Measurements from ENCODE around the gene CCL4.
"Not testable (repeated sequence)": the region's sequence is repeated elsewhere in the genome, so short reads cannot be mapped to it uniquely, and the experiment has no call there.

The CCL4 gene

DNA sequence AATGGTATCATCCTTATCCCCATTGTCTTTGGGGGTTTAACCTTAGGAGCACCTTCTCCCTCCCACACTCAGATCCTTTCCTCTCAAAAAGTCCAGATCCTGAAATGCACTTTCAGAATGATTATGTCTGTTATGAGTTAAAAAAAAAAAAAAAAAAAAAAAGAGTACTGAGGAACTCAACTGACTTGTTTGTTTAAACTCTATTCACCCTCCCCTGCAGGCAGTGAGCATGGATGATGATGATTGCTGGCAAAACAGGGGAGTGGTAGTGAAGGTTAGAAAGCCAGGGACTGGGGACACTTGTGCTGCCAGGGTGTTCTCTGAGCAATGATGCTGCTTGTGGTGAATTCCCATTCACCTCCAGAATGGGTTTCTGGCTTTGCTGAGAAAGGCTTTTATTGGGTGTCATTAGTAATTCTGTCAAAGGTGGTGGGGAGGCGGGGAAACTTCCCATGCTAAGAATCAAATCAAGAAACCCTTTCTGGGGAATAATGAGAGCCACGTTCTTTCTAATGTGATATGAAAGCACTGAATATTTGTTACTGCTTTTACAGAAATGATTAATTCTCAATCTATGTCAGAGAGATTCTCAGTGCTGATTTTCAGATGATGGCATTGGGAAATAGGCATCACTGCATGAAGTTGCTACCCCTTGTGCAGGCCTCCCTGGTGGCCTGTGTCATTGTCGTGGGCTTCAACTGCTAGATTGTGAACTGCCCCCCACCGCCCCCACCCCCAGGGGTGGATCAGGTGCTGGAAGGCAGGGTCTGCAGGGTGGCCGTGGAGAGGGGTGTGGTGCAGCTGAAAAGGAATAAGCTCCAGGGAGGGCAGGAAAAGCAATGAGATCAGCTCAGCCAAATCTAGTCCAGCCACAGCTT, 14.1 kb downstream of the CCL4 start:
- DNase-seq (ENCODE audit: low spot score) = no peak

DNA sequence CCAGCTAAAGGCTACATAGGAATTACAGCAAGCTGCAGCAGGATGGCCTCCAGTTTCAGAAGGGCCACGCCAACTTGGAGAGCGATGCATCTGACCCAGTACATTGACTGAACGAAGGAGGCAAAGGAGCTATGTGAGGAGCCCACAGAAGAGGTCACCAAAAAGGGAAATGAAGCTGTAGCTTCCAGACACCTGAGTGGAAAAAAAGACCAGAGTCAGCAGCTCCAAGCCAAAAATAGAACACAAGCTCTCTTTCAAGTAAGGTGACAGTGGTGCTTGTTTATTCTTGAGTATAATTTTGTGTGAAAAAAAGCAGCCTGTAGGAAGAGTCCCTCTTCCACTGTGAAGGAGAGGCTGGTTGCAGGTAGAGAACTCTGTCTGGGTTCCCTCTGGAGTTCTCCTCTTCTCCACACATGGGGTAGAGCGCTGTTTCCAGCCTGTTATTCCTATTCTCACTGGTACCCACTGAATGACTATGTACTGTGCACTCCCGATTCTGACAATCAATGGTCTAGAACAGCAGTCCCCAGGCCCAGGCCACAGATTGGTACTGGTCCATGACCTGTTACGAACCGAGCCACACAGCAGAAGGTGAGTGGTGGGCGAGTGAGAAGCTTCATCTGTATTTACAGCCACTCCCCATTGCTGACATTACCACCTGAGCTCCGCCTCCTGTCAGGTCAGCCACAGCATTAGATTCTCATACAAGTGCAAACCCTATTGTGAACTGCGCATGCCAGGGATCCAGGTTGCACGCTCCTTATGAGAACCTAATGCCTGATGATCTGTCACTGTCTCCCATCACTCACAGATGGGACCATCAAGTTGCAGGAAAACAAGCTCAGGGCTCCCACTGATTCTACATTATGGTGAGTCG, 15.1 kb downstream of the CCL4 start:
- DNase-seq (ENCODE audit: low spot score) = no peak

DNA sequence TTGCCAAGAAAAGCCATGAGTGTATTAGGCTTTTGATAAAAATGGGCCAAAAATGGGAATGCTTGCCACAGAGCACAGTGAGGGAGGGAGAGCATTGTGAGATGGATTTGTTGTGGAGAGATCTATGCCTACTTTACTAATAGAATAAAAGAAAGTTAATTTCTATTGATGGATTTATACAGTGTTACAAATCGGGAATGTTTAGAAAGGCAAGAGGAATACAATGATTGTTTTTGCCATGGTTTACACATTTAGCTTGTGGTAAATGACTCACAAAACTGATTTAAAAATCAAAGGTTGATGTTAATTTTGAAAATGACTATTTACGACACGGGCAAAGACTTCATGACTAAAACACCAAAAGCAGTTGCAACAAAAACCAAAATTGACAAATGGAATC, 16.6 kb downstream of the CCL4 start:
- DNase-seq (ENCODE audit: low spot score) = no peak

DNA sequence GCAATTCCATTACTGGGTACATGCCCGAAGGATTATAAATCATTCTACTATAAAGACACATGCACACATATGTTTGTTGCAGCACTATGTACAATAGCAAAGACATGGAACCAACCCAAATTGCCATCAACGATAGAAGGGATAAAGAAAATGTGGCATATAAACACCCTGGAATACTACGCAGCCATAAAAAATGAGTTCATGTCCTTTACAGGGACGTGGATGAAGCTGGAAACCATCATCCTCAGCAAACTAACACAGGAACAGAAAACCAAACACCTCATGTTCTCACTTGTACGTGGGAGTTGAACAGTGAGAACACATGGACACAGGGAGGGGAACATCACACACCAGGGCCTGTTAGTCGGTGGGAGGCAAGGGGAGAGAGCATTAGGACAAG, 17.5 kb downstream of the CCL4 start:
- not testable (repeated sequence) for DNase-seq (ENCODE audit: low spot score)

DNA sequence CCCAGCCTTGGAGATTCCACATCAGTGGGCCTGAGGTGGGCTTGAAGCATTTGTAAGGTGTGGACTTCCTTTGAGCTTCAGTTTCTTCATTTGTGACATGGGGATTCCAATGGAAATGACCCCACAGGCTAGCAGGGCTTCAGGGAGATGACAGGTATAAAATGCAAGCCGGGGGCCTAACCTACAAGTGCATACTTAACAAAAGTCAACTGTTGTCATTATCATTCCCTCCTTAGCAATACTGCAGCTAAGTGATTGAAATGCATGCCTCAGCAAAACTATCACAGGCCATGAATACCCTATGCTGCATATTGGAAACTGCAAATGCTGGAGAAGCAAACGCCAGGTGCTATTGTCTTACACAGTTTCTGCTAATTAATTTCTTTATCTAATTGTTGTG, 19.8 kb downstream of the CCL4 start:
- no peak for DNase-seq (ENCODE audit: low spot score)

DNA sequence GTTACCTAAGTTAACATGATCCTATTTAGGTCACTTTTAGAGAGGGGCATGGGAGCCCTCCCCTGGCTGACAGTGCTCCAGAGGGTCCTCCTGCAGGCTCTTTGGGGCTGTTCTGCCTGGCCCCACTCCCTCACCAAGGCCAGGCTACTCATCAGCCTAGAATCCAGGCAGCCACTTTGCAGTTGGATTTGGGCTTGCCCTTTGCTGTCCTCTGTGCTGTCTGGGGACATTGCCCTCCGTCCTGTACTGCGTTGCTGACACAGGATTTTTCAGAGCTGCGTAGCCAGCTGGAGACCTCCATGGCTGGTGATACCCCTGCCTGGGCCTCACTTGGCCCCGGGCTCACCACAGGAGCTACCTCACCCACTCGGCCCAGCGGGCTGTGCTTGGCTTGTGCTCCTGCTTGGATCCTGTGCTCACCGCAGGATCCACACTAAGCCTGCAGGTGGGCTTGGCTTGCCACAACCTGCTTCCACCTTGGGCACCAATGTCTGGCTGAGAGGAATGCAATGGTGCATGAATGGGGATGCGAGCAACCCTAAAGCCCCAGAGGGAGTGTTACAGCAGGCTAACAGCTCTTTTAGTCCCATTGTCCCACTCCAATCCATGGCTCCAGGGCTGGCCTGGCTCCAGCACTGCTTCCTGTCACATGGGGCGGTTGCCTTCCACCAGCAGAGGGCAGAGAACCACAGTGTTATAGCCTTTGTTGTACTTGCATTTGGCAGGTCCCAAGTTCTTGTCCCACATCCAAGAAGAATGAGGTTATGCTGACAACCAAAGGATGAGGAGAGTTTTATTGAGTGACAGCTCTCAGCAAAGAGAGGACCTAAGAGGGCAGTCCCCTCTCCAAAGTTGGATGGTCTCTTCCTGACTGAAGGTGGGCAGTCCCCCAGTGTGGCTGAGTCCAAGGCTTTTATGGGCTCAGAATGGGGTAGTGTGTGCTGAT, 21.5 kb downstream of the CCL4 start:
- DNase-seq (ENCODE audit: low spot score) = no peak

DNA sequence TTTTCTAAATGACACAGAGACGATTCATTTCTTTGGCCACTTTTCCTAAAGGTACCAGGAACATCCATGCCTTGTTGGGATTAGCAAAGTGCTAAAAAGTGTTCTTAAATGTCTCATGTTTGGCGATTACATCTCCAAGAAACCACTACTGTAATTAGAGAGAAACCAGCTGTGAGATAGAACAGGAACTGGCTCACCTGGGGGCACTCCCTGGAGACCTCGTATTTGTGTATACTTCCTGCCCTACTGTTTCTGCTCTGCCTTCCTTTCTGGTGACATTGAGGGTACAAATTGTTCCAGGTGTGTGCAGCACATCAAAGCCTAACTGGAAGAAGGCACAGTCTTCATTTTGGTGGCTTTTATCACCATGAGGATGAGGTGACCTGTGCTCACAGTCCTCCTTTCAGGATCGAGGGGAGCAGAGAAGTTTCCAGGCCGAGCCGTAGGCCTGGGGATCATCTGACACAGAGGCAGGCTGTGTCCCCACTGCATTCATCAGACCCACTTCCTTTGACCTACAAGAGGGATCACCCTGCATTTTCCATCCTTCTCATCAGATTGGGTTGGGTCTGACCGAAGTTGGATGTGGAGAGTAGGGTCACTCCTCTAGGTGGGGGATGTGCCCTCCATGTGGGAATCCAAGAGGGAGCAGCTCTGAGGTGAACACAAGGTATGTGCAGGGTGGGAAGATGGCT, 23.7 kb downstream of the CCL4 start:
- DNase-seq (ENCODE audit: low spot score) = no peak

DNA sequence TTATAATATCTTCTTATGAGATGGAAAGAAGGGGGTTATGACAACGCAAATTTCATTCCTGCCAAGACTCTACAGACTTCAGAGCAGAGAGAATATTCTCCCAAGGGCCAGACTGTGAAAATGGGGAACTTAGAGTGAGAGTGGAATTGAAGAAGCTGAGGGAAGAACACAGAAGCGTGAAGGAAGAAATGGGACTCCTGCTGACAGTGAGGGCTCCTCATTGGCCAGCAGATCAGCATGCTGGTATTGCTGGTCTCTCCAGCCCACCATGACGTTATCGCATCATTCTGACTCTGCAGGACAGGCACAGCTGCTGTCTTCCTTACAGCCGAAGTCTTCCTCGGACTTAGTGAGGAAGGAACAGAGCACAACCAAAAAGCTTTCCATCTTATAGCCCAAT, 24.3 kb downstream of the CCL4 start:
- no peak for DNase-seq (ENCODE audit: low spot score)

DNA sequence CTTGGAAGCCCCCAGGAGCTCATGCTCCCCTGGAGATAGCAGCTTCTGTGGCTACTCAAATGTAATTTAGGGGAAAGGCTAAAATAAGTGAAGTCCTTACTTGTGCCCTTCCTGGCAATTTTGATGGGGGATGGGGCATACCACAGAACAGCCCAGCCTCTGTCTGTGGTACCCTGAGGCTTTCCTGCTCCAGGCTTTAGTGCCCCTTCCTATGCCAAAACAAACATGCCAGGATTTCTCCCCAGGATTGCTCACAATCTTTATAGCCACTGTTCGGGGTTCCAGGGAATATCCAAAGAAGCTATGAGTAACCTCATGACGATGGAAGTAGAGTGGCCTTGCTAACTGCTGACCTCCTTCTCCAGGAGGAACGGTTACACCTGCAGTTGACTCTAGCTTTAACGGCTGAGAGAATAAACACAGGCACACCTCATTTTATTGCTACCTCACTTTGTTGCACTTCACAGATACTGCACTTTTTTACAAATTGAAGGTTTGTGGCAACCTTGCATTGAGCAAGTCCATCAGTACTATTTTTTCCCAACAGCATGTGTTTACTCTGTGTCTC, 24.9 kb downstream of the CCL4 start:
- no peak for DNase-seq (ENCODE audit: low spot score)

DNA sequence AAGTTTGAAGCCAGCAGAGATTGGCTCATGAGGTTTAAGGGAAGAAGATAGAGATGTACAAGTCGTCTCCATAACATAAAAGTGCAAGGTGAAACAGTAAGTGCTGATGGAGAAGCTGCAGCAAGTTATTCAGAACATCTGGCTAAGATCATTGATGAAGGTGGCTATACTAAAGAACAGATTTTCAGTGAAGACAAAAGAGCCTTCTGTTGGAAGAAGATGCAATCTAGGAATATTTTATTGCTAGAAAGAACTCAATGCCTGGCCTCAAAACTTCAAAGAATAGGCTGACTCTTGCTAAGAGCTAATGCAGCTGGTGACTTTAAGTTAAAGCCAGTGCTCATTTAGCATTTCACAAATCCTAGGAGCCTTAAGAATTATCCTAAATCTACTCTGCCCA, 26.0 kb downstream of the CCL4 start:
- DNase-seq (ENCODE audit: low spot score) = no peak

DNA sequence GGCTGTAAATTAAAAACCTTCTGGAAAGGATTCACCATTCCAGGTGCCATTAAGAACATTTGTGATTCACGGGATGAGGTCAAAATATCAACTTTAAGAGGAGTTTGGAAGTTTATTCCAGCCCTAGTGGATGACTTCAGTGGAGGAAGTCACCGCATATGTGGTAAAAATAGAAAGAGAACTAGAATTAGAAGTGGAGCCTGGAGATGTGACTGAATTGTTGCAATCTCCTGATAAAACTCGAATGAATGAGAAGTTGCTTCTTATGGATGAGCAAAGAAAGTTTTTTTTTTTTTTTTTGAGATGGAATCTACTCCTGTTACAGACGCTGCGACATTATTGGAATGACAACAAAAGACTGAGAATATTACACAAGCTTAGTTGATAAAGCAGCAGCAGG, 26.7 kb downstream of the CCL4 start:
- DNase-seq (ENCODE audit: low spot score) = no peak

DNA sequence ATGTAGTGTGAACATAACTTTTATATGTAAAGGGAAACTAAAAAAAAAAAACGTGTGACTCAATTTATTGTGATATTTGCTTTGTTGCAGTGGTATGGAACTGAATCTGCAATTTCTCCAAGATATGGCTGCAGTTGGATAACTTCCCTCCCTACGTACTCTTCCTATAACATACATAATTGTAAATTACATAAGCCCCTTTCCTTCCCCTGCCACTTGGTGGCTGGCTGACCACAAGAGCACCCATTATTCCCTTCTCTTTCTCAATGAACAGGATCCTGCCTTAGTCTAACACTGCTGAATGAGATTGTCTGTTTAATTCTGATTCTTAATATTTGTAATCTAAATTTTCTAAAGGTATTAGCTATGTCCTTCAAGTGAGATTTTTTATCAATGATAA, 27.8 kb downstream of the CCL4 start:
- no peak for DNase-seq (ENCODE audit: low spot score)

DNA sequence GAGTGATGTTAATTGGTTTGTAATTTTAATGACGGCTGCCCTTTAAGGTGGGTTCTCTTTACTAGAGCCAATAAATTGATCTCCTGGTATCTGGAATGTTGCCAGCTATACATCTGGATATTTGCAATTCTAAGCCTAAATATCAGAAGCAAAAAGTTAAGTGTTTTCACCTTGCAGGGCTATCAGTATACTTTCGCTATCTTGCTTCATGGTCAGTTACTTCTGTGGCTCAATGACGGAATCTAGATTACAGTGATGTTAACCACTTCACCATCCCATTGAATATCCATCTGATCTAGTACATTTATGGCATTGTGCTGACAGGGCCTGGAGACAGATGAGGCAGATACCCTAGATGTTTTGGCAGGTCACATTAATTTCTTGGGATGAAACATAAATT, 28.3 kb downstream of the CCL4 start:
- no peak for DNase-seq (ENCODE audit: low spot score)

DNA sequence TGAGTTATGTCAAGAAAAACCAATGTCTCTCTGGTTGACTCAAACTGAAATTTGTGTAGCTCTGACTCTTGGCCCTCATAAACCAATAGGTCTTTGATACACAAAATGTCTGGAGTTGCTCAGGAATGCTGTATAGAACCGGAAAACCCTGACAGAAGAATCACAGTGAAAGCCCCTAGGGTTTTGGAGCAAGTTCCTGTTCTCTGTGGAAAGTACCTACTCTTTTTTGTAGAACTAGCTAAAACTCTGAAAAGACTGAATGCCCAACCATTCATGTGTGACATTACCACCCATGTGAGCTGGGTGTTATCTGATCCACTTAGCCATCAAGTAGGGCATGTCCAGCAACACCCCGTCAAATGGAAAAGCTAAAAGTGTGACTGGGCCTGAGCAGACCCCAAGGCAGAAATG, 28.8 kb downstream of the CCL4 start:
- DNase-seq (ENCODE audit: low spot score) = no peak

DNA sequence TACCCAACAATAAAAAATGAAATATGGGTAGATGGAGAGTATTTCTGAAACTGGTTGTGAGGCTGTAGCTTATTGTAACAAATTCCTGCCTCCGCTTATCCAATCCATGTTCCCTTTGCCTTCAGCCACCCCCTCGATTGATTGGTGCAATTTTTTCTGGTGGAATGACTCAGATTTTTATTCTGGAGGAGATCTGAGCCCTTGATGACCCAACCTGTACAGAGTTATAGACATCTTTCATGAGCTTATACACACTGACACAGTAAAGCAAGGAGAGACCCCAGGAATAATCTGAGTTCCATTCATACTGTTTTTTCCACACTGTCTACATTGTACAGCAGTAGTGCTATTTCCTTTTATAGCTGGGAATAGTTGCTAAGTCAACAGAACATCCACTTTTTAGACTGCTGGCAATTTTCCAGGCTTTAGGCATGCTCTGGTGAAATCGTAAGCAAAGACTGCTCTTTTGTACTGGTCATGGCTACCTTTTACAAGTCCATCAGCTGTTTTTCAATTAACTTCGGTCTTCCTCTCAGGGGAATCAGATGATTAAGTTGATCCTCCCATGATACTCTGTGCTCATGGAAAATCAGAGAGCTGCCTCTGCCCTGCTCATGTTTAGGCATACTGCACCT, 30.1 kb downstream of the CCL4 start:
- no peak for DNase-seq (ENCODE audit: low spot score)

DNA sequence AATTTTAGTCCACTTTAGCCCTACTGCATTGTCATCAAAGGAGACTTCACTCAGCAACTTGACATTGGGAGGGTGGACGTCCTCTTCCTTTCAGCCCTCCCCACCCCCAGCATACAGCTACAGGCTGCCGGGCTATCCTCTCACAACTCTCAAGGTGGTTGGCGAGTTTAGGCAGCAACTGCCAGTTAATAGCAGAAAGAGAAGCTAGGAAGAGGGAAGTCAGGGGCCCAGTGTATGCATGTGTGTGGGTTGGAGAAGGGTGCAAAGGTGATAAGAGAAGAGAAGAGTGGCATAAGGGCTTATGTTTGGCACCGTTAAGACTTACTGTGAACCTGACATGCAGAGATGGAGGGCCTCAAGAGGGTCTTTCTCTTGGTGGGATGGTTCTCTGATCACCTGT, 31.8 kb downstream of the CCL4 start:
- DNase-seq (ENCODE audit: low spot score) = no peak

DNA sequence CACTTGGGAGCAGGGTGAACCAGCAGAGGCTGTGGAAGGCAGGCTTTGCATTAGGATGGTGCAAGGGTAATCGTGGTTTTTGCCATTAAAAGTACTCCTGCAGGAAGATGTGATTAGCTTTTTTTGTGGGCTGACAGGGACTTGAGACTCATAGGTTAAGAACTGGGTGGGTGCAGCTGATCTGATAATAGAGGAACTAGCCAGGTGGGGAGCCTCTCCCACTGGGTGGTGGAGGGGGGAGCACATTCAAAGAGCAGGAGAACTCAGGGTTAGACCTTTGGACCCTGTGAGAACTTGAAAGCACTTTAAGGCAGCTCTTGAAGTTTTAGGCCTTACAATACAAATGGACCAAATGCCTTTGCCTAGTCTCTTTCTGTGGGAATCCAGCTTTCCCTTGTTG, 32.4 kb downstream of the CCL4 start:
- DNase-seq (ENCODE audit: low spot score) = no peak

DNA sequence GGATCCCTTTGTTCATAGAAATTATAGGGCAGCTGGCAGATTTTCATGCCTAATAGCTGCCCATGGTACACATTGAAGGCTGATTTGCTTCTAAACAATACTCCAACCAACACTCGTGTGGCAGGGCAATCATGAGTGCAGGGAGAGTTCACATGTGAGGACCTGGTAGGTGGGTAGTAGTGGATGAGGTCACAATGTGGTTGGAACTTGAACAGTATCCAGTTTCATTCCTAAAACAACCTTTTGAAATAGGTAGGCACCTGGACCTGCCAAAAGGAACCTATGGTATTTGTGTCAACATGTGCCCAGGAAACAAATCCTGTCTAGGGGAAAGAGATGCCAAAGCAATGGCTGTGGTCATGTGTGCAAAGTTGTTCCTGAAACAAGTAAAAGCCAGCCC, 32.8 kb downstream of the CCL4 start:
- DNase-seq (ENCODE audit: low spot score) = no peak

DNA sequence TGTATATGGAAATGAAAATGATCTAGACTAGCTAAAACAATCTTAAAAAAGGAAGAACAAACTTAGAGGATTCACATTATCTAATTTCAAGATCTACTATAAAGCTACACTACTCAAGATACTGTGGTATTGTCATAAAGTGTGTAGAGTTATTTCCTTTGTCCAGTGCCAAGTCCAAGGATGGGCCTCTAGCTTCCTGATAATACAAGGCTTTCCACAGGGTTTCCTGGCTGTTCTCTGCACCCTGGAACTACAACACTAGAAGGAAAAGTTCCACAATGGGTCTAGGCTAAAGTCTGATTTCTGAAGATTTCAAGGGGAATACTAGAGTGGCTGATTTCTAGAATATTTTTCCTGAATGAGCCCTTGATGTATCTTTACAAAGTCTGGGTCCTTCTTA, 38.6 kb downstream of the CCL4 start:
- no peak for DNase-seq (ENCODE audit: low spot score)

DNA sequence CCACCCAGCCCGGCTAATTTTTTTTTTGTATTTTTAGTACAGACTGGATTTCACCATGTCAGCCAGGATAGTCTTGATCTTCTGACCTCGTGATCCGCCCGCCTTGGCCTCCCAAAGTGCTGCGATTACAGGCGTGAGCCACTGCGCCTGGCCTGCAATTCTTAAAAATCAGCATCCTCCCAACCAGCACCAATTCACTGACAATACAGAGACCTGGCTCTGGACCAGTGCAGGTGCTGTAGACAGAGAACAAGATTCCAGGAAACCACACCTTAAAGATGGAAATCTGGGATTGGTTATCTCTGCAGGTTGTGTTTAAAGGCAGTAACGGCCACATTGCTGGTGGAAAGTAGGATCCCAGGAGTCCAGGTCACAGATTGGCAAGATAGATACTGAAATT, 39.2 kb downstream of the CCL4 start:
- no peak for DNase-seq (ENCODE audit: low spot score)

DNA sequence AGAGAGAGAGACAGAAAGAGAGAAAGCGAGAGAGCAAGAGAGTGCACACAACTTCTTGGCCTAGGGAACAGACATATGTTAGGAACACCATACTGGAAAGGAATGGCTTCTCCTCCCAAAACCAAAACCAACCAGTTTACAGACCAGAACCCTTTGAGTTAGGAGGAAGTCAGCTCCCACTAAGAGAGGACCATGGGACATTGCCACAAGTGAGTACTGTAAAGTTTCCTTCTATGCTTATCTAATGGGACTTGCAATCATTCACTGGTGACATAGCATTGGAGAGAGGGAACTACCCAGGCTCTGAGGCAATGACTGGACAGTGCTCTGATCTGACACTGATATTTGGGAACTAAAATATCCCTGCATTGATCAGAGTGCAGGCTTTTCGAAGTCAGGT, 40.4 kb downstream of the CCL4 start:
- DNase-seq (ENCODE audit: low spot score) = no peak

Data from CD4-positive, alpha-beta T cell treated with Interleukin-2 at 100 ng/mL for 4 hours (primary cell).